ENCODE results near the gene MRPL49. TPM values are rescaled to one million over a fixed set of nuclear protein-coding genes. Genes with fewer than 3 reads are reported as not detected.

MRPL49 gene
- total and polyA plus RNA-seq, 9 of the 15 experiments (the other 6 are each of a cell fraction or from before 2014, with no cell fraction given): 74.3 to 132 (median 91.2) TPM

DNA sequence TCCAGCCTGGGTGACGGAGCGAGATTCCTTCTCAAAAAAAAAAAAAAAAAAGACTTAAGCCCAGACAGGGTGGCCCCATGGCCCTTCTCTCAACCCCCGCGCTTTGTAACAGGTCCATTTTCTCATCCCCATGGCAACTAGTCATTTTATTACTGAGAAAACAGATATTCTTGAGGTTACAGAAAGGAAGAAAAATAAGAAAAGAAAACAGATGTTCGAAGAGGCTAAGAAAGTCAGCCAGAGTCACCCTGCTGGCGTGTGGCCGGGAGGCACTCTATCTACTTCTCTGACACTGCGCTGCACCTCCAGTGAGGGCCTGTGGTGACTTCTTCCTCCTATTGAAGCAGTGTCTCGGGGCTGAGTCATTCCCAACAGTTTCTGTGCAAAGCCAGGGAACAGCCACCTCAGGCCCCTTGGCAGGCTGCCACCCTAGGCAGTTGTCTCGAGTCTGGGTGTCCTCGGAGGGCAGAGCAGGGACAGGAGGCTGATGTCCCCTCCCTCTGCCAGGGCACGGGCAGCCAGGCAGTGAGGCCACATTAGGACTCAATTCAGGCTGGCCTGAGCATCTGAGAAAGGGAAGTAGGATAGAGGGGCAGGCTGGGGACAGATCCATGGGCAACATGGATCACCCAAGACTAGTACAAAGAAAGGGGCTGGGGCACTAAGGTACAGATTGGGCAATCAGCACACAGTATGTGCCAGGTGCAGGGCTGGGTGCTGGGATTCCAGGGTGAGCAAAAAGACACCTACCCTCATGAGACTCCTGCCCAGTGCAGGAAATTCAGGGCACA, 28.6 kb downstream of the MRPL49 start:
- 12% methylated on average over 12 of the region's 12 CpGs for WGBS (ENCODE audit: insufficient coverage, low coverage, missing lambda C conversion rate)
- BruUV-seq (replicated peaks): no TSS peak
- Histone ChIP-seq H3K4me3 (no peak overlapping the region), H3K4me2 (ENCODE audit: insufficient read depth, low read length) (peak overlapping the region; percentile 68), H4K20me1 (replicated peaks; ENCODE audit: control insufficient read depth, insufficient read depth, low read length) (no peaks in the 10 kb centered on the region), H3K4me1 (replicated peaks in 1 of 2; ENCODE audit: control insufficient read depth in 2 of 2, insufficient read depth in 2 of 2, low read length in 2 of 2) (peaks cover 20 to 26% of the 10 kb centered on the region in 2 experiments), H3K79me2 (ENCODE audit: control insufficient read depth, insufficient read depth, low read length) (no peaks in the 10 kb centered on the region), H3K27me3 (ENCODE audit: control insufficient read depth in 2 of 2, insufficient read depth in 2 of 2, low read length in 2 of 2) (no peaks in the 10 kb centered on the region), H3K9me1 (ENCODE audit: control insufficient read depth, insufficient read depth, low read length) (no peaks in the 10 kb centered on the region), H2AFZ (ENCODE audit: low read depth, low read length) (peak overlapping the region; percentile 96), H3K36me3 (ENCODE audit: control insufficient read depth, insufficient read depth, low read length) (no peaks in the 10 kb centered on the region), H3K9ac (ENCODE audit: insufficient read depth in 1 of 2, low read depth in 2 of 2, low read length in 2 of 2) (peak overlapping the region; percentile 48 to 89), H3K9me3 (replicated peaks; ENCODE audit: control insufficient read depth, insufficient read depth, low read depth, low read length) (no peaks in the 10 kb centered on the region; the same call in 1 of the 2 replicates), H3K27ac (ENCODE audit: extremely low read depth, low read depth, low read length) (peak overlapping the region; percentile 82)
- FAIRE-seq (peak; percentile 94), DNase-seq (ENCODE audit: extremely low read depth in 1 of 4, low spot score in 3 of 4) (peak; percentile 63 to 91 (median 76)), ATAC-seq (peak; percentile 98)
- intact Hi-C loops (cut with micrococcal nuclease): no loop called here
- in situ Hi-C loops (cut with MboI): no loop called here
- ChIA-PET POLR2A (interaction anchor here (0.8 to 7.6 kb wide), 5 partner anchors 16 to 23 kb away, joined by 3 to 75 read pairs (median 4); partner anchors contain the start of genes SPDYC and SYVN1), CTCF (ENCODE audit: low intra/inter-chr PET ratio) (no interaction called here)
- TF ChIP-seq ZBTB11 (CRISPR knock-in tag; IDR thresholded peaks at IDR 0.05): peak in 1 of 3 experiments; percentile 54; a peak in 1 of 6 replicates
- peak in 1 of 2 experiments; percentile 59; a peak in 1 of 4 replicates for TF ChIP-seq MAZ (CRISPR knock-in tag; conservative IDR thresholded peaks at IDR 0.05 in 1 of 2, IDR thresholded peaks at IDR 0.05 in 1 of 2)
- TF ChIP-seq BRD4 (IDR thresholded peaks at IDR 0.05): no peak
- TF ChIP-seq, protein P1, sequence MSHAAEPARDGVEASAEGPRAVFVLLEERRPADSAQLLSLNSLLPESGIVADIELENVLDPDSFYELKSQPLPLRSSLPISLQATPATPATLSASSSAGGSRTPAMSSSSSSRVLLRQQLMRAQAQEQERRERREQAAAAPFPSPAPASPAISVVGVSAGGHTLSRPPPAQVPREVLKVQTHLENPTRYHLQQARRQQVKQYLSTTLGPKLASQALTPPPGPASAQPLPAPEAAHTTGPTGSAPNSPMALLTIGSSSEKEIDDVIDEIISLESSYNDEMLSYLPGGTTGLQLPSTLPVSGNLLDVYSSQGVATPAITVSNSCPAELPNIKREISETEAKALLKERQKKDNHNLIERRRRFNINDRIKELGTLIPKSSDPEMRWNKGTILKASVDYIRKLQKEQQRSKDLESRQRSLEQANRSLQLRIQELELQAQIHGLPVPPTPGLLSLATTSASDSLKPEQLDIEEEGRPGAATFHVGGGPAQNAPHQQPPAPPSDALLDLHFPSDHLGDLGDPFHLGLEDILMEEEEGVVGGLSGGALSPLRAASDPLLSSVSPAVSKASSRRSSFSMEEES (CRISPR knock-in tag; IDR thresholded peaks at IDR 0.05): no peak
- TF ChIP-seq ZNF133 (CRISPR knock-in tag; IDR thresholded peaks at IDR 0.05): no peak
- TF ChIP-seq RBBP5 (IDR thresholded peaks at IDR 0.05; ENCODE audit: borderline replicate concordance, insufficient read depth, low read length, poor library complexity, severe bottlenecking): peak; percentile 50
- TF ChIP-seq, protein P2, sequence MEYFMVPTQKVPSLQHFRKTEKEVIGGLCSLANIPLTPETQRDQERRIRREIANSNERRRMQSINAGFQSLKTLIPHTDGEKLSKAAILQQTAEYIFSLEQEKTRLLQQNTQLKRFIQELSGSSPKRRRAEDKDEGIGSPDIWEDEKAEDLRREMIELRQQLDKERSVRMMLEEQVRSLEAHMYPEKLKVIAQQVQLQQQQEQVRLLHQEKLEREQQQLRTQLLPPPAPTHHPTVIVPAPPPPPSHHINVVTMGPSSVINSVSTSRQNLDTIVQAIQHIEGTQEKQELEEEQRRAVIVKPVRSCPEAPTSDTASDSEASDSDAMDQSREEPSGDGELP (CRISPR knock-in tag; IDR thresholded peaks at IDR 0.05; ENCODE audit: borderline replicate concordance): peak; percentile 49; the same call in 1 of the 2 replicates
- peak; percentile 74 for TF ChIP-seq ARID1B (IDR thresholded peaks at IDR 0.05)
- TF ChIP-seq MYNN (IDR thresholded peaks at IDR 0.05): peak; percentile 81; the same call in 1 of the 2 replicates
- TF ChIP-seq MYNN (CRISPR knock-in tag; IDR thresholded peaks at IDR 0.05): no peak
- peak; percentile 70 for TF ChIP-seq ZNF384 (IDR thresholded peaks at IDR 0.05; ENCODE audit: low read depth, low read length)
